Right forelimb (tissue), 1 donor: ENCODE measurements around the gene TTC34.

ENCODE experiments used
- DNase-seq: peaks from one replicate; pipeline ENCODE4 v3.0.0-alpha.2; 2018

Gene TTC34

GRCh38 chr1:2602311-2602835 is 199.1 kb downstream of the TTC34 start:
- no peak for DNase-seq

GRCh38 chr1:2601721-2602303 is 199.7 kb downstream of the TTC34 start:
- DNase-seq = no peak

GRCh38 chr1:2598329-2598931 is 203.1 kb downstream of the TTC34 start:
- DNase-seq = no peak

- no peak for DNase-seq
Measured at GRCh38 chr1:2597441-2598328, 203.8 kb downstream of the TTC34 start.

- no peak for DNase-seq
Measured at GRCh38 chr1:2596530-2597333, 204.8 kb downstream of the TTC34 start.

GRCh38 chr1:2595812-2596529 is 205.5 kb downstream of the TTC34 start:
- DNase-seq = no peak

GRCh38 chr1:2595261-2595811 is 206.2 kb downstream of the TTC34 start:
- no peak for DNase-seq

GRCh38 chr1:2594641-2595131 is 206.8 kb downstream of the TTC34 start:
- DNase-seq = no peak

- no peak for DNase-seq
Measured at GRCh38 chr1:2594001-2594640, 207.4 kb downstream of the TTC34 start.

GRCh38 chr1:2593251-2593878 is 208.1 kb downstream of the TTC34 start:
- DNase-seq = no peak

- DNase-seq = no peak
Measured at GRCh38 chr1:2592672-2593071, 208.8 kb downstream of the TTC34 start.

GRCh38 chr1:2591581-2592261 is 209.8 kb downstream of the TTC34 start:
- peak; percentile 18 for DNase-seq

GRCh38 chr1:2591233-2591580 is 210.3 kb downstream of the TTC34 start:
- DNase-seq = no peak

GRCh38 chr1:2590233-2591141 is 211.0 kb downstream of the TTC34 start:
- DNase-seq = peak; percentile 29

GRCh38 chr1:2589431-2590232 is 211.9 kb downstream of the TTC34 start:
- DNase-seq = peak; percentile 23

- DNase-seq = peak; percentile 42
Measured at GRCh38 chr1:2588661-2589430, 212.6 kb downstream of the TTC34 start.

- peak; percentile 41 for DNase-seq
Measured at GRCh38 chr1:2587860-2588571, 213.5 kb downstream of the TTC34 start.
